Measurements from ENCODE around the gene SELL.
A peak's percentile ranks its signal among the peaks of the same experiment; 100 is the strongest.
"Not testable (repeated sequence)": the region's sequence is repeated elsewhere in the genome, so short reads cannot be mapped to it uniquely, and the experiment has no call there.

The SELL gene

GRCh38 chr1:169711469-169712308 is at the start of gene SELL:
Gene SELL, minus strand, starts transcription at chr1:169711620. Its CDS starts 122 bp downstream, at chr1:169711498.
- peak; percentile 64 to 78 for DNase-seq

GRCh38 chr1:169759038-169759437 is 47.6 kb upstream of the SELL start:
- no peak for DNase-seq

- DNase-seq = no peak
These were observed 42.1 kb upstream of the SELL start for GRCh38 chr1:169753549-169753948.

- no peak for DNase-seq
These were observed 38.6 kb upstream of the SELL start for GRCh38 chr1:169750041-169750440.

GRCh38 chr1:169746550-169746949 is 35.1 kb upstream of the SELL start:
- no peak for DNase-seq

- DNase-seq = no peak
These were observed 33.8 kb upstream of the SELL start for GRCh38 chr1:169745015-169745861.

GRCh38 chr1:169741666-169742394 is 30.4 kb upstream of the SELL start:
- no peak for DNase-seq

DNA sequence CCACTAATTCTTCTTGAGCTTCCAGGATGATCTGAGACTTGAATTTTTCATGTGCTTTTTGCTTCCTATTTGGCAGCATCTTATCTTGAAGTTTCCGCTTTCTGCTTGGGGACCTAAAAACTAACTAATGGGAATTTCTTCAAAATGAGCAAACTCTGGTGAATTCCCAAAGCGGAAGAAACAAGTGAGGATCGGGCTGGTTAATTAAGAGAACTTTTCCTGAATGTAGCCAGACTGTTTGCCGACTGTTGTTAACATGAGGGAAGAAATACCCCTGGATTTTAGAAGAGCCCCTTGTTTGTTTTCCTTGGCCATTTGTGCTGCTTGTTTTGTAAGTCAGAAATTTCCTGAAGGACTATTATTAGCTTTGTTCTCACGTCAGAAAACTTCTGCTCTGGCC is 28.6 kb upstream of the SELL start:
- DNase-seq = no peak

DNA sequence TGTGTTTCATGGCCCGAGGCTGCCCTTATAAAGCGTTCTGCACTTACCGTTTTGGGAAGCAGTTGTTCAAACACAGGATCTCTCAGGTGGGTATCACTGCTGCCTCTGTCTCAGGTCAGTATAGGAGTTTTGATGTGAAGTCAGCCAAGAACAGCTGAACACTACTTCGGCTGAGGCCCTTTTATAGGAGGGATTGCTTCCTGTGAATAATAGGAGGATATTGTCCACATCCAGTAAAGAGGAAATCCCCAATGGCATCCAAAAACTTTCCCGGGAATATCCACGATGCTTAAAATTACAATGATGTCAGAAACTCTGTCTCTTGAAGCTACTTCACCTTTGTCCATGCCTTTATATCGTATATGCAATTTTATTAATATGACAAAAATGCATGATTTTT is 22.5 kb upstream of the SELL start, which contains the start of gene SELE:
Gene SELE (minus strand): TSS at position 156 of the 400 bp plus-strand sequence. CDS start 467 bp downstream, outside the sequence.
- DNase-seq = no peak

DNA sequence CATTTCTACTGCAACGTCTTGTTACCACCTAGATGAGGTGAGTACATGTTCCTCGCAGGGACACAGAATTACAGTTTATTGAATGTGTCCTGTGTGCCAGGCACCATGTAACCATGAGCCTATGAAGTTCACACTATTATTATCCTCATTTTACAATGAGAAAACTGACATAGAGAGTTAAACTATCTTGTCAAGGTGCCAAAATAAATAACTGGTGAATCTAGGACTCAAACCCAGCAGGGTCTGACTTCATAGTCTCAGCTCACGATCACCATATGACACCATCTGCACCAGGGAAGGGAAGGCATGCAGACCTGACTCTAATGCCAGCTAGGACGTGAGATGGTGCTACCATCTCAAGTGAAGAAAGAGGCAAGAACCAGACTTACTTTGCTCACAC is 20.0 kb upstream of the SELL start:
- no peak for DNase-seq

GRCh38 chr1:169729991-169730390 is 18.6 kb upstream of the SELL start:
- no peak for DNase-seq

GRCh38 chr1:169727307-169727706 is 15.9 kb upstream of the SELL start:
- no peak for DNase-seq

DNA sequence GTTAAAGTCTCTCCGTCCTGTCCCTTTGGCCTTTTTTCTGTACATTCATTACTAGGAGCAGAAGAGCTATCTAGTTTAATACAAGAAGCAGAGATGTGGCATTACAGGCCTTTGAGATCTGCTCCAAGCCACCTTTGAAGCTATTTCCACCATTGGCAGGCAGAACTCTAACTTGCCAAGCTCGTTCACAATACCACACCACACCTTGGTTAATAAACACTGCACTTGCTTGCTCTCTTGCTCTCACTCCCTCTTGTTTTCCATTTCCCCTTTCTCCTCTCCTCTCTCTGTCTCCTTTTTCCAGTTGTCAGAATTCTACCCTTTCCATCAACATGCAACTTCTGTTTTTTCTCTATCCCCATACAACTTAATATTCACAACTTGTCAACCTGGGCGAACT is 15.4 kb upstream of the SELL start:
- DNase-seq = no peak

DNA sequence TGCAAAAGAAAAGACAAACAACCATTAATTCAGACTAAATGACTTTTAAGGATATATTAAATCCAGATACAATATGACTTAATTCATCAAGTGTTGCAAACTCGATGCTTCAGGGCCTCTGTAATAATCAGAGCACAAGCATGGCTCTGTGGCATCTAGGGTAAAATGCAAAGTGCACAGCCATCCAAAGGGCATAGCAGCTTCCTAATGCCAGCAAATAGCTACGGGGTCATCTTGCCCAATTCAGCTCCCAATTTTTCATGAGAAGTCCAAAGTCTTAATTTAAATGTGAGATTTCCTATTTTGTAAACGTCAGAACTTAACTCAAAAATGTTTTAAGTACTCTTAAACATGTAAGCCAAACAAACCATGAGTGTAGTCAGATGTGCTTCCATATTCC is 14.5 kb upstream of the SELL start:
- no peak for DNase-seq

- no peak for DNase-seq
These were observed 12.7 kb upstream of the SELL start for GRCh38 chr1:169724168-169724567.

GRCh38 chr1:169723763-169724162 is 12.3 kb upstream of the SELL start:
- DNase-seq = no peak

DNA sequence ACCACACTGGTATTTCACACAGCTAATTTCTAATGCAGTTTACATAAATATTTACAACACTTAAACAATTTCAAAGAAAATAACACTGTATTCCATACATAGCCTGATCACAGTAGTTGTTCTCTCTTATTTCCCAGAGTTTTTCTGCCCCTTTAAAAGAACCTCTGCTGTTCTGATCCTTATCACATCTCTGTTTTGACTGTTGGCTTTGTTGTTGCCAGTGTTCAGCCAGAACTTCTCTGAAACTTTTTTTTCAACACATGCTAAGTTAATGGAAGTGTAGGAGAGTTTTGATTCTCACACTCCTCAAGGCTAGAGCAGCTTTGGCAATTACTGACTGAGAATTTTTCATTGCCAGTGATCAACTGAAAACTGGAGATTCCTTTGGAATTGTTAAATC is 11.4 kb upstream of the SELL start:
- DNase-seq = no peak

- not testable (repeated sequence) for DNase-seq
These were observed 3.7 kb upstream of the SELL start for GRCh38 chr1:169715100-169715499.

DNA sequence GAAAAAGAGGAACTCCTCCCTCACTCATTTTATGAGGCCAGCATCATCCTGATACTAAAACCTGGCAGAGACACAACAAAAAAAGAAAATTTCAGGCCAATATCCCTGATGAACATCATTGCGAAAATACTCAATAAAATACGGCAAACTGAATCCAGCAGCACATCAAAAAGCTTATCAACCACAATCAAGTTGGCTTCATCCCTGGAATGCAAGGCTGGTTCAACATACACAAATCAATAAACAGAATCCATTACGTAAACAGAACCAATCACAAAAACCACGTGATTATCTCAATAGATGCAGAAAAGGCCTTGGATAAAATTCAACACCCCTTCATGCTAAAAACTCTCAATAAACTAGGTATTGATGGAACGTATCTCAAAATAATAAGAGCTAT is 1.7 kb upstream of the SELL start:
- not testable (repeated sequence) for DNase-seq

GRCh38 chr1:169712309-169712631 is 850 bp upstream of the SELL start:
- DNase-seq = no peak

- no peak for DNase-seq
These were observed 2.8 kb downstream of the SELL start for GRCh38 chr1:169708647-169709046.

DNA sequence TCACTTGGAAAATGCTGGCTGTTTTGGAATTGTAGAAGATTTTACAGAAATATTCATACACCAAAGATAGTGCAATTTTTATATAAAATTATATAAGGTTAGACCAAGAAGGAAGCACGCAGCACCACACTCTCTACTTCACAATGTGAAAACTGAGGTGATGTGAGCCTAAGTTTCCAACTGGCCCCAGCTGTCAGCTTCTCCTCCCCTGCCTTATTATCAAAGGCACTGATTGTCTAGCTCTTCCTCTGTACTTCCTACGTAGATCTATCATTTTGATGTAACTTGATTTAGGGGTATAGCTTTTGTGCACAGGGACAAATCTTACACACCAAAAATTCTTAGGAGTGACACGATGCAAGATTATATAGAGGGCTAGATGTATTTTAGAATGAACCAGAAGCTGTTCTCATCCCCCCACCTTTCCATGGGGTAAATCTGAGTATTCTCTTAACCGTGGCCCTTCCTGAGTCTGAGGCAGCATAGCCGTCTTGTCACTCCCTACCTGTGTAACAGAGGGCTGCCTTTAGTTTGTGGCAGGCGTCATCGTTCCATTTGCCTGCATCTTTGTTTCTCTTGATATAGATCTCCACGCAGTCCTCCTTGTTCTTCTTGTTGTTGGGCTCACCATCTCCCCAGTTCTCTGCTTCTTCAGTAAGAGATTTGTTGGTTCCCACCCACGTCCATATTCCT is 3.4 kb downstream of the SELL start:
- DNase-seq = no peak

- DNase-seq = no peak
These were observed 6.6 kb downstream of the SELL start for GRCh38 chr1:169704797-169705196.
